H1 (cell line): ENCODE results near the gene WDR48. TPM values are rescaled to one million over a fixed set of nuclear protein-coding genes. Genes with fewer than 3 reads are reported as not detected.

ENCODE experiments used
- CTCF ChIA-PET: fragments of 300-600 bp; sonication (Branson Sonifier 250); formaldehyde crosslinking; loops from one replicate; lab custom pipeline; 2021; ENCODE audit not compliant: partially characterized antibody; lab: Charles Lee
- POLR2A ChIA-PET: fragments of 300-600 bp; sonication (Branson Sonifier 250); formaldehyde crosslinking; loops from one replicate; lab custom pipeline; 2021; ENCODE audit warnings: inconsistent platforms; ENCODE audit not compliant: partially characterized antibody; lab: Charles Lee
- DNase-seq, 2 experiments: peaks; one replicate each; pipeline versions ENCODE4 v3.0.0 to v3.0.0-alpha.2; 2010 to 2022; ENCODE audit warnings: low spot score in 2 of 2, low read depth in 1 of 2, mixed read lengths in 1 of 2
- FAIRE-seq: peaks from 2 replicates; lab custom pipeline; 2011; peaks lifted over from hg19 to GRCh38; lab: Jason Lieb, UNC
- H2AFZ ChIP-seq: 2 replicates; pipeline ENCODE4 v1.8.1; 2012; ENCODE audit warnings: low read length, inconsistent platforms
- H2AK5ac ChIP-seq: 2 replicates; pipeline ENCODE4 v1.6.1; 2013; ENCODE audit warnings: low read depth, low read length
- H2BK120ac ChIP-seq: replicated peaks from 2 replicates; pipeline ENCODE3; 2013; ENCODE audit warnings: low read depth, low read length, inconsistent platforms
- H2BK12ac ChIP-seq: 2 replicates; pipeline ENCODE4 v1.6.1; 2013; ENCODE audit warnings: low read depth, low read length
- H2BK15ac ChIP-seq: 2 replicates; pipeline ENCODE4 v1.6.1; 2013; ENCODE audit warnings: low read length
- H2BK20ac ChIP-seq: 2 replicates; pipeline ENCODE4 v1.6.1; 2013; ENCODE audit warnings: low read length
- H2BK5ac ChIP-seq: 2 replicates; pipeline ENCODE4 v1.6.1; 2013; ENCODE audit warnings: low read depth, low read length
- H3K14ac ChIP-seq: 2 replicates; pipeline ENCODE4 v1.6.1; 2013; ENCODE audit warnings: inconsistent platforms; ENCODE audit not compliant: insufficient read length
- H3K18ac ChIP-seq: 2 replicates; pipeline ENCODE4 v1.6.1; 2013; ENCODE audit warnings: low read length; ENCODE audit errors: extremely low read depth
- H3K23ac ChIP-seq: 2 replicates; pipeline ENCODE4 v1.6.1; 2013; ENCODE audit warnings: inconsistent platforms; ENCODE audit not compliant: insufficient read length
- H3K23me2 ChIP-seq: 2 replicates; pipeline ENCODE4 v1.6.1; 2013; ENCODE audit warnings: low read depth, low read length
- H3K27ac ChIP-seq: 2 replicates; pipeline ENCODE4 v1.6.1; 2011; ENCODE audit warnings: low read depth, low read length, inconsistent platforms
- H3K27me3 ChIP-seq, 4 experiments: replicated peaks in 1 of 4; 1 replicate in 1 of 4; 2 replicates in 3 of 4; pipeline versions ENCODE4 v1.6.1 to v1.8.1; 2011 to 2013; ENCODE audit warnings: low read length in 3 of 4, mild to moderate bottlenecking in 3 of 4, inconsistent platforms in 2 of 4, mixed read lengths in 2 of 4, moderate library complexity in 1 of 4; ENCODE audit not compliant: control insufficient read depth in 3 of 4, insufficient read depth in 3 of 4; ENCODE audit errors: extremely low read depth in 1 of 4
- H3K36me3 ChIP-seq, 4 experiments: 2 replicates each; pipeline versions ENCODE4 v1.6.1 to v1.8.1; 2011 to 2013; ENCODE audit warnings: mild to moderate bottlenecking in 4 of 4, low read length in 3 of 4, moderate library complexity in 2 of 4, control low read depth in 1 of 4, inconsistent platforms in 1 of 4; ENCODE audit not compliant: insufficient read depth in 4 of 4, control insufficient read depth in 2 of 4
- H3K4ac ChIP-seq: replicated peaks from 2 replicates; pipeline ENCODE3; 2013; ENCODE audit warnings: low read length, low read depth, mixed read lengths, inconsistent platforms; ENCODE audit not compliant: insufficient read length
- H3K4me1 ChIP-seq, 4 experiments: replicated peaks in 1 of 4; 1 replicate in 1 of 4; 2 replicates in 3 of 4; pipeline versions ENCODE4 v1.6.1 to v1.8.1; 2011 to 2013; ENCODE audit warnings: low read length in 3 of 4, inconsistent platforms in 2 of 4, mixed read lengths in 1 of 4; ENCODE audit not compliant: insufficient read depth in 4 of 4, control insufficient read depth in 3 of 4
- H3K4me2 ChIP-seq, 2 experiments: 2 replicates each; pipeline versions ENCODE4 v1.6.1 to v1.8.1; 2011 to 2013; ENCODE audit warnings: low read depth in 2 of 2, low read length in 2 of 2, control low read depth in 1 of 2, inconsistent platforms in 1 of 2, mild to moderate bottlenecking in 1 of 2; ENCODE audit not compliant: insufficient read depth in 1 of 2
- H3K4me3 ChIP-seq, 4 experiments: fragments of 200-600, 300-600 bp in 1 of 4; sonication (generic), shearing (Covaris generic), sonication (Bioruptor Twin) in 1 of 4; 2 replicates each; pipeline versions ENCODE4 v1.5.1 to v1.8.1; 2011 to 2016; ENCODE audit warnings: low read length in 4 of 4, low read depth in 3 of 4, control low read depth in 2 of 4, inconsistent platforms in 2 of 4, mild to moderate bottlenecking in 2 of 4, mixed read lengths in 1 of 4, moderate library complexity in 1 of 4; ENCODE audit not compliant: insufficient read depth in 2 of 4; ENCODE audit errors: extremely low read depth in 1 of 4
- H3K56ac ChIP-seq: replicated peaks from 2 replicates; pipeline ENCODE3; 2013; ENCODE audit warnings: low read depth, mild to moderate bottlenecking, mixed read lengths, low read length, inconsistent platforms; ENCODE audit not compliant: insufficient read length
- H3K79me1 ChIP-seq: 2 replicates; pipeline ENCODE4 v1.6.1; 2013; ENCODE audit warnings: low read depth, low read length, control low read depth
- H3K79me2 ChIP-seq, 2 experiments: 2 replicates each; pipeline versions ENCODE4 v1.6.1 to v1.8.1; 2012 to 2013; ENCODE audit warnings: low read length in 2 of 2, mild to moderate bottlenecking in 2 of 2, inconsistent platforms in 1 of 2; ENCODE audit not compliant: insufficient read depth in 2 of 2, control insufficient read depth in 1 of 2
- H3K9ac ChIP-seq, 4 experiments: replicated peaks in 1 of 4; 1 replicate in 1 of 4; 2 replicates in 3 of 4; pipeline versions ENCODE4 v1.6.1 to v1.8.1; 2011 to 2013; ENCODE audit warnings: low read depth in 3 of 4, low read length in 3 of 4, control low read depth in 2 of 4, mild to moderate bottlenecking in 2 of 4, moderate library complexity in 2 of 4, inconsistent platforms in 1 of 4; ENCODE audit errors: extremely low read depth in 1 of 4
- H3K9me3 ChIP-seq, 2 experiments: 2 replicates each; pipeline versions ENCODE4 v1.6.1 to v1.8.1; 2012 to 2013; ENCODE audit warnings: mild to moderate bottlenecking in 2 of 2, moderate library complexity in 2 of 2, control low read depth in 1 of 2, inconsistent platforms in 1 of 2, low read depth in 1 of 2, low read length in 1 of 2, mixed read lengths in 1 of 2; ENCODE audit not compliant: insufficient read depth in 2 of 2
- H4K20me1 ChIP-seq, 2 experiments: replicated peaks in 1 of 2; 2 replicates each; pipeline versions ENCODE3 to v1.8.1; 2011 to 2013; ENCODE audit warnings: inconsistent platforms in 2 of 2, low read length in 2 of 2, mild to moderate bottlenecking in 1 of 2; ENCODE audit not compliant: insufficient read depth in 2 of 2, control insufficient read depth in 1 of 2
- H4K5ac ChIP-seq: 2 replicates; pipeline ENCODE4 v1.6.1; 2013; ENCODE audit warnings: low read length, low read depth, mixed read lengths, inconsistent platforms; ENCODE audit not compliant: insufficient read length
- H4K8ac ChIP-seq: 2 replicates; pipeline ENCODE4 v1.8.0; 2013; ENCODE audit warnings: mild to moderate bottlenecking, moderate library complexity, low read length, inconsistent platforms; ENCODE audit not compliant: insufficient read depth; ENCODE audit errors: extremely low read depth
- H4K91ac ChIP-seq: replicated peaks from 2 replicates; pipeline ENCODE3; 2013; ENCODE audit warnings: low read length, mixed read lengths, inconsistent platforms; ENCODE audit not compliant: insufficient read length
- ATF2 ChIP-seq: IDR thresholded peaks from 2 replicates; pipeline ENCODE4 v1.6.1; 2012; ENCODE audit warnings: low read length, inconsistent platforms
- BRCA1 ChIP-seq: IDR thresholded peaks from 2 replicates; pipeline ENCODE4 v1.6.1; 2012; ENCODE audit warnings: low read depth, low read length, improper control_type of control experiment
- POLR2AphosphoS5 ChIP-seq: IDR thresholded peaks from 2 replicates; pipeline ENCODE4 v1.6.1; 2011; ENCODE audit warnings: low read depth, low read length
- RXRA ChIP-seq: IDR thresholded peaks from 2 replicates; pipeline ENCODE4 v1.6.1; 2011; ENCODE audit warnings: low read depth, mild to moderate bottlenecking, low read length, moderate library complexity; ENCODE audit not compliant: insufficient read depth
- SP4 ChIP-seq: IDR thresholded peaks from 2 replicates; pipeline ENCODE4 v1.6.1; 2012; ENCODE audit warnings: low read length, inconsistent platforms
- WGBS, 2 experiments: shearing (Covaris generic) in 1 of 2; methylation state at CpG; one replicate each; pipeline versions ENCODE4 v1.1.6 to v1.1.7; 2013 to 2015; ENCODE audit warnings: low lambda C conversion rate in 2 of 2, mixed read lengths in 2 of 2, inconsistent platforms in 1 of 2, low coverage in 1 of 2, missing lambda C conversion rate in 1 of 2; ENCODE audit not compliant: insufficient replicate concordance in 2 of 2, insufficient coverage in 1 of 2, insufficient read length in 1 of 2; ENCODE audit errors: extremely low coverage in 1 of 2, missing lambda C conversion rate in 1 of 2; 5-methylcytosine and 5-hydroxymethylcytosine counted together
- polyA plus RNA-seq, 7 experiments: library from polyadenylated mRNA; depleted of rRNA in 3 of 7; stranded (reverse) in 5 of 7; unstranded in 2 of 7; fragments of >200 nt in 5 of 7; fragments of 200-250 nt in 2 of 7; gene quantifications; 1 replicate in 5 of 7; 2 replicates in 1 of 7; 4 replicates in 1 of 7; pipeline versions ENCODE4 v1.2.1 to v1.2.3, GENCODE V29; 2011 to 2013; ENCODE audit warnings: missing spikeins in 2 of 7, mixed read lengths in 2 of 7
- total RNA-seq: library from RNA; stranded (reverse); fragmentation: NEBNext Ultra II Directional; extraction: Animal tissue kit (Norgen Biotek cat#: 25700); gene quantifications from 2 replicates; pipeline ENCODE4 v1.2.1, GENCODE V29; 2021

WDR48 gene
- total and polyA plus RNA-seq, 2 of the 8 experiments (the other 6 are each of a cell fraction or from before 2014, with no cell fraction given) = 21.2 to 54.1 TPM

DNA sequence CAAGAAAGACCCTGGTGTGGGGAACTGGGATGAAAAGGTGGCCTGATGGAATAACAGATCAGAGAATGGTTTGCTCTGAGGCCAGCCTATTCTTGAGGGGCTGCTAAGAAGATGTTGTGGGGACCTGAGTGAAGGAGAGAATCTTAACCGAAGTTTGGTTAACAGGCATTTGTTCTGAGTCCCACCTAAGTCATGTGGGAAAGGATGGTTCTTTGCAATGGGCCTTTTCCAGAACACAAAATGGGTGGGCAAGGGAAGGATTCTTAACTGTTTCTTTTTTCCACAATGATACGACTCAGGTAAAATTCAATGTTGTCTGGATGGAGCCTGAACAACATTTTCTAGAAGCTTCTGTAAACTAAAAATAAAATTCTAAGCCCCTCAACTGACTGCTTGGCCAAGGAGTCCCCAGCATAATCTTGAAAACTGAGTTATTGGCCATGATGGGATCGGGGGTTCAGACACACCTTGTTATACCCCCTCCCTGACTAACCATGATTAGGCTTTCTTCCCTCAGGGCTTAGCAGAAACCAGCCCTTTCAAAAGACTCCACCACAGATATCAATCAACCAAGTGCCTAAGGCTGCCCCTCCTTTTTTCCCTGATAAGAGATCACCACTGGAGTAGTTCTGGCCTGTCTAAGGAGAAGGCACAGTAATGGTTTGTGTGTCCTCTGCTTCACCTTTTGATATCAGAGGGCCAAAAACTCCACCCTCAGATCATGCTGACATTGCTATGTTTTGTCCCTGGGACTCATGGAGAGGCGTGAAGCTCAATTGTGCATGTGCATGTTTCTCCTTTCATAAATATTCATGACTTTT lies 30.1 kb upstream of the WDR48 start:
- CTCF ChIA-PET = interaction anchor here (0.6 to 2.8 kb wide), 7 partner anchors 9 to 478 kb away, joined by 3 to 9 read pairs (median 4); no protein-coding TSS in a partner anchor
- Histone ChIP-seq H3K4me3 (no peak overlapping the region), H3K4me2 (no peak overlapping the region), H4K5ac (no peak overlapping the region), H2BK5ac (no peak overlapping the region), H2BK120ac (no peak overlapping the region), H3K56ac (no peak overlapping the region), H2AFZ (no peak overlapping the region), H3K14ac (no peak overlapping the region), H2BK15ac (no peak overlapping the region), H4K20me1 (no peaks in the 10 kb centered on the region), H3K27me3 (no peaks in the 10 kb centered on the region), H3K27ac (no peak overlapping the region), H3K79me1 (no peaks in the 10 kb centered on the region), H3K4me1 (no peaks in the 10 kb centered on the region), H3K79me2 (no peaks in the 10 kb centered on the region), H2BK12ac (no peak overlapping the region), H3K23me2 (no peaks in the 10 kb centered on the region), H2BK20ac (no peak overlapping the region), H3K18ac (no peak overlapping the region), H3K4ac (no peak overlapping the region), H3K23ac (no peak overlapping the region), H4K8ac (no peak overlapping the region), H4K91ac (no peak overlapping the region), H3K36me3 (no peaks in the 10 kb centered on the region), H2AK5ac (no peak overlapping the region), H3K9ac (no peak overlapping the region), H3K9me3 (no peaks in the 10 kb centered on the region)
- DNase-seq (no peak), FAIRE-seq (no peak)
- TF ChIP-seq RXRA = no peak
- TF ChIP-seq BRCA1 = no peak
- TF ChIP-seq ATF2 = no peak
- TF ChIP-seq POLR2AphosphoS5 = no peak
- TF ChIP-seq SP4 = no peak
- POLR2A ChIA-PET = interaction anchor here (0.7 to 1.0 kb wide), 2 partner anchors 16 to 31 kb away, joined by 3 read pairs; no protein-coding TSS in a partner anchor
- 78% methylated on average over 4 of the region's 4 CpGs; no CpG with 5 or more reads in 1 of the 2 experiments for WGBS, 2 experiments
